HEK293 (cell line): Measurements from ENCODE around the gene E4F1.

Experiments
- KLF1 ChIP-seq: fragments of 450-650 bp; formaldehyde crosslinking; IDR thresholded peaks from 2 replicates; pipeline ENCODE4 v1.5.1; 2016; ENCODE audit warnings: missing biosample characterization, missing genetic modification characterization
- ZBTB48 ChIP-seq: fragments of 450-650 bp; formaldehyde crosslinking; IDR thresholded peaks from 2 replicates; pipeline ENCODE4 v1.5.1; 2016; ENCODE audit warnings: missing biosample characterization, missing genetic modification characterization
- ZNF112 ChIP-seq: fragments of 450-650 bp; formaldehyde crosslinking; IDR thresholded peaks from 2 replicates; pipeline ENCODE4 v1.5.0; 2017; ENCODE audit warnings: missing biosample characterization, missing genetic modification characterization
- ZNF132 ChIP-seq: fragments of 450-650 bp; formaldehyde crosslinking; IDR thresholded peaks from 2 replicates; pipeline ENCODE4 v1.5.1; 2017; ENCODE audit warnings: missing biosample characterization, missing genetic modification characterization, borderline replicate concordance
- ZNF16 ChIP-seq: fragments of 450-650 bp; formaldehyde crosslinking; IDR thresholded peaks from 2 replicates; pipeline ENCODE4 v1.5.1; 2016; ENCODE audit warnings: low read depth, missing biosample characterization, missing genetic modification characterization
- ZNF174 ChIP-seq: fragments of 450-650 bp; formaldehyde crosslinking; IDR thresholded peaks from 2 replicates; pipeline ENCODE4 v1.5.0; 2017; ENCODE audit warnings: missing biosample characterization, mild to moderate bottlenecking, missing genetic modification characterization
- ZNF248 ChIP-seq: fragments of 450-650 bp; formaldehyde crosslinking; IDR thresholded peaks from 2 replicates; pipeline ENCODE4 v1.5.1; 2017; ENCODE audit warnings: missing biosample characterization, missing genetic modification characterization
- ZNF302 ChIP-seq: fragments of 450-650 bp; formaldehyde crosslinking; IDR thresholded peaks from 2 replicates; pipeline ENCODE4 v1.5.1; 2016; ENCODE audit warnings: missing biosample characterization, missing genetic modification characterization, low read depth
- ZNF350 ChIP-seq: fragments of 450-650 bp; formaldehyde crosslinking; IDR thresholded peaks from 2 replicates; pipeline ENCODE4 v1.5.0; 2017; ENCODE audit warnings: missing biosample characterization, mild to moderate bottlenecking, missing genetic modification characterization
- ZNF514 ChIP-seq: fragments of 450-650 bp; formaldehyde crosslinking; IDR thresholded peaks from 2 replicates; pipeline ENCODE4 v1.5.1; 2016; ENCODE audit warnings: missing biosample characterization, missing genetic modification characterization
- ZNF530 ChIP-seq: fragments of 450-650 bp; formaldehyde crosslinking; IDR thresholded peaks from 2 replicates; pipeline ENCODE4 v1.5.1; 2016; ENCODE audit warnings: low read depth, missing biosample characterization, missing genetic modification characterization
- ZNF560 ChIP-seq: fragments of 450-650 bp; formaldehyde crosslinking; IDR thresholded peaks from 2 replicates; pipeline ENCODE4 v1.5.1; 2017; ENCODE audit warnings: missing biosample characterization, missing genetic modification characterization, borderline replicate concordance
- ZNF571 ChIP-seq: fragments of 450-650 bp; formaldehyde crosslinking; IDR thresholded peaks from 2 replicates; pipeline ENCODE4 v1.5.0; 2017; ENCODE audit warnings: missing biosample characterization, missing genetic modification characterization
- ZNF629 ChIP-seq: fragments of 450-650 bp; formaldehyde crosslinking; IDR thresholded peaks from 2 replicates; pipeline ENCODE4 v1.5.1; 2017; ENCODE audit warnings: missing biosample characterization, missing genetic modification characterization
- ZNF791 ChIP-seq: fragments of 450-650 bp; formaldehyde crosslinking; IDR thresholded peaks from 2 replicates; pipeline ENCODE4 v1.5.1; 2016; ENCODE audit warnings: missing biosample characterization, missing genetic modification characterization
- ZNF792 ChIP-seq: fragments of 450-650 bp; formaldehyde crosslinking; IDR thresholded peaks from 2 replicates; pipeline ENCODE4 v1.5.1; 2016; ENCODE audit warnings: missing biosample characterization, missing genetic modification characterization
- TF ChIP-seq, protein P1 (sequence below): fragments of 450-650 bp; formaldehyde crosslinking; IDR thresholded peaks from 2 replicates; pipeline ENCODE4 v1.5.1; 2016; ENCODE audit warnings: missing biosample characterization, missing genetic modification characterization
- TF ChIP-seq, protein P2 (sequence below): fragments of 450-650 bp; formaldehyde crosslinking; IDR thresholded peaks from 2 replicates; pipeline ENCODE4 v1.5.1; 2016; ENCODE audit warnings: missing biosample characterization, missing genetic modification characterization
- TF ChIP-seq, protein P3 (sequence below): fragments of 450-650 bp; formaldehyde crosslinking; IDR thresholded peaks from 2 replicates; pipeline ENCODE4 v1.5.1; 2017; ENCODE audit warnings: missing biosample characterization, missing genetic modification characterization
- TF ChIP-seq, protein P4 (sequence below): fragments of 450-650 bp; IDR thresholded peaks from 2 replicates; pipeline ENCODE4 v1.5.1; 2018; ENCODE audit warnings: missing biosample characterization, missing genetic modification characterization
- TF ChIP-seq, protein P5 (sequence below): fragments of 450-650 bp; formaldehyde crosslinking; IDR thresholded peaks from 2 replicates; pipeline ENCODE4 v1.5.1; 2016; ENCODE audit warnings: missing biosample characterization, missing genetic modification characterization, borderline replicate concordance
- TF ChIP-seq, protein P6 (sequence below): fragments of 450-650 bp; formaldehyde crosslinking; IDR thresholded peaks from 2 replicates; pipeline ENCODE4 v1.5.1; 2016; ENCODE audit warnings: missing biosample characterization, missing genetic modification characterization
- TF ChIP-seq, protein P7 (sequence below): fragments of 450-650 bp; formaldehyde crosslinking; IDR thresholded peaks from 2 replicates; pipeline ENCODE4 v1.5.1; 2016; ENCODE audit warnings: missing biosample characterization, missing genetic modification characterization

E4F1 gene

DNA sequence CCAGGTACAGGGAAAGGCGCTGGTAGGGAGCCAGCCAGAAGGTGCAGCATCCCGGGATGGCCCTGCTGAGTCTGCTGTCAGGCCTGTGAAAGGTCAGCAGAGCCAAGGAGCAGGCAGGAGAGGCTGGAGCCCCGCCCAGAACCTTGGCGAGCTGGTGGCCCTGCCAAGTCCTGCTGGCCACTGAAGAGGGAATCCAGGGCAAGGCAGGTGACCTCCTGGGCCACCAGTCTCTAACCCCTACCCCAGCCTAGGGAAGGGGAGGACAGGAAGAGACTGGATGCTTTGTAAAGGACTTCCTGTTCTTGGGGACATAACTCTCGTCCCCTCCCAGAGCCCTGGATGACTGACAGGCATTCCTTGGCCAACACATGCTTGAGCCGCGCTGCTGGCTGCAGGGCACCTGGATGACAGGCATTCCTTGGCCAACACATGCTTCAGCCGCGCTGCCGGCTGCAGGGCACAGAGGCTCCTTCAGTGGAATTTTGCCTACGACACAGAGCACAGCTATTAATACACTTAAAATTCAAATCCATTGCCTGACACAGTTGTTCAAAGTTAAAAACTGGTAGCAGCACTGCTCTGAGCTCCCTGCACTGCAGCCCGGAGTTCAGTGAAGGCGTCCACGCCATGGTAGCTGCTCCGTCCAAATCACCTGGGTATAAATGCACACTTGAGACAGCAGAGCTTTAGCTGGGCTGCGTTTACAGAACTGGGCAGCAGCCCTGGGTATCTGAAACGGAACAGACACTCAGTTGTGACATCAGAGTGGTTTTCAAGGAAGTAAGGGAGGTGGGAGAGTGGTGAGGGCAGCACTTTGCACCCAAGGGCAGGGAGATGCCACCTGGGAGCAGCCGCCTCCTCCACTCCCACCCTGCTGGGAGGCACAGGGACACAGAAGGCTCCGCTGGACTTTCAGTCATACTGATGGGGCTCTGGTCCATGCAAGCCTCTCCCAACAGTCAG, 10.7 kb upstream of the E4F1 start (continued):
- TF ChIP-seq ZNF248 (tag by site-specific recombination) (no peak), ZNF302 (no peak), ZNF530 (tag by site-specific recombination) (no peak), ZNF16 (tag by site-specific recombination) (no peak), ZNF629 (tag by site-specific recombination) (no peak), ZNF571 (tag by site-specific recombination) (no peak), ZNF174 (tag by site-specific recombination) (no peak), ZNF350 (no peak), ZBTB48 (tag by site-specific recombination) (no peak), ZNF514 (tag by site-specific recombination) (no peak), KLF1 (tag by site-specific recombination) (no peak), ZNF791 (tag by site-specific recombination) (no peak), ZNF560 (tag by site-specific recombination) (no peak), ZNF132 (tag by site-specific recombination) (no peak), ZNF792 (tag by site-specific recombination) (no peak), ZNF112 (tag by site-specific recombination) (no peak)
- TF ChIP-seq, protein P1, sequence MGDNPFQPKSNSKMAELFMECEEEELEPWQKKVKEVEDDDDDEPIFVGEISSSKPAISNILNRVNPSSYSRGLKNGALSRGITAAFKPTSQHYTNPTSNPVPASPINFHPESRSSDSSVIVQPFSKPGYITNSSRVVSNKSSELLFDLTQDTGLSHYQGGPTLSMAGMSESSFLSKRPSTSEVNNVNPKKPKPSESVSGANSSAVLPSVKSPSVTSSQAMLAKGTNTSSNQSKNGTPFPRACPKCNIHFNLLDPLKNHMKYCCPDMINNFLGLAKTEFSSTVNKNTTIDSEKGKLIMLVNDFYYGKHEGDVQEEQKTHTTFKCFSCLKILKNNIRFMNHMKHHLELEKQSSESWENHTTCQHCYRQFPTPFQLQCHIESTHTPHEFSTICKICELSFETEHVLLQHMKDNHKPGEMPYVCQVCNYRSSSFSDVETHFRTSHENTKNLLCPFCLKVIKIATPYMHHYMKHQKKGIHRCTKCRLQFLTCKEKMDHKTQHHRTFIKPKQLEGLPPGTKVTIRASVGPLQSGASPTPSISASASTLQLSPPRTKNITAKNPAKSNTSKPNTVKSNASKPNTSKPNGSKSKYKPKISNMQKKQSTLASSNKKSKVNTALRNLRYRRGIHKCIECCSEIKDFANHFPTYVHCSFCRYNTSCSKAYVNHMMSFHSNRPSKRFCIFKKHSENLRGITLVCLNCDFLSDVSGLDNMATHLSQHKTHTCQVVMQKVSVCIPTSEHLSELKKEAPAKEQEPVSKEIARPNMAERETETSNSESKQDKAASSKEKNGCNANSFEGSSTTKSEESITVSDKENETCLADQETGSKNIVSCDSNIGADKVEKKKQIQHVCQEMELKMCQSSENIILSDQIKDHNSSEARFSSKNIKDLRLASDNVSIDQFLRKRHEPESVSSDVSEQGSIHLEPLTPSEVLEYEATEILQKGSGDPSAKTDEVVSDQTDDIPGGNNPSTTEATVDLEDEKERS (tag by site-specific recombination) = no peak
- TF ChIP-seq, protein P2, sequence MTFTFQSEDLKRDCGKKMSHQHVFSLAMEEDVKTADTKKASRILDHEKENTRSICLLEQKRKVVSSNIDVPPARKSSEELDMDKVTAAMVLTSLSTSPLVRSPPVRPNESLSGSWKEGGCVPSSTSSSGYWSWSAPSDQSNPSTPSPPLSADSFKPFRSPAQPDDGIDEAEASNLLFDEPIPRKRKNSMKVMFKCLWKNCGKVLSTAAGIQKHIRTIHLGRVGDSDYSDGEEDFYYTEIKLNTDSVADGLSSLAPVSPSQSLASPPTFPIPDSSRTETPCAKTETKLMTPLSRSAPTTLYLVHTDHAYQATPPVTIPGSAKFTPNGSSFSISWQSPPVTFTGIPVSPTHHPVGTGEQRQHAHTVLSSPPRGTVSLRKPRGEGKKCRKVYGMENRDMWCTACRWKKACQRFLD (tag by site-specific recombination) = no peak
- TF ChIP-seq, protein P3, sequence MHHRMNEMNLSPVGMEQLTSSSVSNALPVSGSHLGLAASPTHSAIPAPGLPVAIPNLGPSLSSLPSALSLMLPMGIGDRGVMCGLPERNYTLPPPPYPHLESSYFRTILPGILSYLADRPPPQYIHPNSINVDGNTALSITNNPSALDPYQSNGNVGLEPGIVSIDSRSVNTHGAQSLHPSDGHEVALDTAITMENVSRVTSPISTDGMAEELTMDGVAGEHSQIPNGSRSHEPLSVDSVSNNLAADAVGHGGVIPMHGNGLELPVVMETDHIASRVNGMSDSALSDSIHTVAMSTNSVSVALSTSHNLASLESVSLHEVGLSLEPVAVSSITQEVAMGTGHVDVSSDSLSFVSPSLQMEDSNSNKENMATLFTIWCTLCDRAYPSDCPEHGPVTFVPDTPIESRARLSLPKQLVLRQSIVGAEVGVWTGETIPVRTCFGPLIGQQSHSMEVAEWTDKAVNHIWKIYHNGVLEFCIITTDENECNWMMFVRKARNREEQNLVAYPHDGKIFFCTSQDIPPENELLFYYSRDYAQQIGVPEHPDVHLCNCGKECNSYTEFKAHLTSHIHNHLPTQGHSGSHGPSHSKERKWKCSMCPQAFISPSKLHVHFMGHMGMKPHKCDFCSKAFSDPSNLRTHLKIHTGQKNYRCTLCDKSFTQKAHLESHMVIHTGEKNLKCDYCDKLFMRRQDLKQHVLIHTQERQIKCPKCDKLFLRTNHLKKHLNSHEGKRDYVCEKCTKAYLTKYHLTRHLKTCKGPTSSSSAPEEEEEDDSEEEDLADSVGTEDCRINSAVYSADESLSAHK = no peak
- TF ChIP-seq, protein P4, sequence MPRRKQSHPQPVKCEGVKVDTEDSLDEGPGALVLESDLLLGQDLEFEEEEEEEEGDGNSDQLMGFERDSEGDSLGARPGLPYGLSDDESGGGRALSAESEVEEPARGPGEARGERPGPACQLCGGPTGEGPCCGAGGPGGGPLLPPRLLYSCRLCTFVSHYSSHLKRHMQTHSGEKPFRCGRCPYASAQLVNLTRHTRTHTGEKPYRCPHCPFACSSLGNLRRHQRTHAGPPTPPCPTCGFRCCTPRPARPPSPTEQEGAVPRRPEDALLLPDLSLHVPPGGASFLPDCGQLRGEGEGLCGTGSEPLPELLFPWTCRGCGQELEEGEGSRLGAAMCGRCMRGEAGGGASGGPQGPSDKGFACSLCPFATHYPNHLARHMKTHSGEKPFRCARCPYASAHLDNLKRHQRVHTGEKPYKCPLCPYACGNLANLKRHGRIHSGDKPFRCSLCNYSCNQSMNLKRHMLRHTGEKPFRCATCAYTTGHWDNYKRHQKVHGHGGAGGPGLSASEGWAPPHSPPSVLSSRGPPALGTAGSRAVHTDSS (tag by site-specific recombination) = no peak
- TF ChIP-seq, protein P5, sequence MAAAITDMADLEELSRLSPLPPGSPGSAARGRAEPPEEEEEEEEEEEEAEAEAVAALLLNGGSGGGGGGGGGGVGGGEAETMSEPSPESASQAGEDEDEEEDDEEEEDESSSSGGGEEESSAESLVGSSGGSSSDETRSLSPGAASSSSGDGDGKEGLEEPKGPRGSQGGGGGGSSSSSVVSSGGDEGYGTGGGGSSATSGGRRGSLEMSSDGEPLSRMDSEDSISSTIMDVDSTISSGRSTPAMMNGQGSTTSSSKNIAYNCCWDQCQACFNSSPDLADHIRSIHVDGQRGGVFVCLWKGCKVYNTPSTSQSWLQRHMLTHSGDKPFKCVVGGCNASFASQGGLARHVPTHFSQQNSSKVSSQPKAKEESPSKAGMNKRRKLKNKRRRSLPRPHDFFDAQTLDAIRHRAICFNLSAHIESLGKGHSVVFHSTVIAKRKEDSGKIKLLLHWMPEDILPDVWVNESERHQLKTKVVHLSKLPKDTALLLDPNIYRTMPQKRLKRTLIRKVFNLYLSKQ (tag by site-specific recombination) = no peak
- TF ChIP-seq, protein P6, sequence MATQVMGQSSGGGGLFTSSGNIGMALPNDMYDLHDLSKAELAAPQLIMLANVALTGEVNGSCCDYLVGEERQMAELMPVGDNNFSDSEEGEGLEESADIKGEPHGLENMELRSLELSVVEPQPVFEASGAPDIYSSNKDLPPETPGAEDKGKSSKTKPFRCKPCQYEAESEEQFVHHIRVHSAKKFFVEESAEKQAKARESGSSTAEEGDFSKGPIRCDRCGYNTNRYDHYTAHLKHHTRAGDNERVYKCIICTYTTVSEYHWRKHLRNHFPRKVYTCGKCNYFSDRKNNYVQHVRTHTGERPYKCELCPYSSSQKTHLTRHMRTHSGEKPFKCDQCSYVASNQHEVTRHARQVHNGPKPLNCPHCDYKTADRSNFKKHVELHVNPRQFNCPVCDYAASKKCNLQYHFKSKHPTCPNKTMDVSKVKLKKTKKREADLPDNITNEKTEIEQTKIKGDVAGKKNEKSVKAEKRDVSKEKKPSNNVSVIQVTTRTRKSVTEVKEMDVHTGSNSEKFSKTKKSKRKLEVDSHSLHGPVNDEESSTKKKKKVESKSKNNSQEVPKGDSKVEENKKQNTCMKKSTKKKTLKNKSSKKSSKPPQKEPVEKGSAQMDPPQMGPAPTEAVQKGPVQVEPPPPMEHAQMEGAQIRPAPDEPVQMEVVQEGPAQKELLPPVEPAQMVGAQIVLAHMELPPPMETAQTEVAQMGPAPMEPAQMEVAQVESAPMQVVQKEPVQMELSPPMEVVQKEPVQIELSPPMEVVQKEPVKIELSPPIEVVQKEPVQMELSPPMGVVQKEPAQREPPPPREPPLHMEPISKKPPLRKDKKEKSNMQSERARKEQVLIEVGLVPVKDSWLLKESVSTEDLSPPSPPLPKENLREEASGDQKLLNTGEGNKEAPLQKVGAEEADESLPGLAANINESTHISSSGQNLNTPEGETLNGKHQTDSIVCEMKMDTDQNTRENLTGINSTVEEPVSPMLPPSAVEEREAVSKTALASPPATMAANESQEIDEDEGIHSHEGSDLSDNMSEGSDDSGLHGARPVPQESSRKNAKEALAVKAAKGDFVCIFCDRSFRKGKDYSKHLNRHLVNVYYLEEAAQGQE = no peak
- TF ChIP-seq, protein P7, sequence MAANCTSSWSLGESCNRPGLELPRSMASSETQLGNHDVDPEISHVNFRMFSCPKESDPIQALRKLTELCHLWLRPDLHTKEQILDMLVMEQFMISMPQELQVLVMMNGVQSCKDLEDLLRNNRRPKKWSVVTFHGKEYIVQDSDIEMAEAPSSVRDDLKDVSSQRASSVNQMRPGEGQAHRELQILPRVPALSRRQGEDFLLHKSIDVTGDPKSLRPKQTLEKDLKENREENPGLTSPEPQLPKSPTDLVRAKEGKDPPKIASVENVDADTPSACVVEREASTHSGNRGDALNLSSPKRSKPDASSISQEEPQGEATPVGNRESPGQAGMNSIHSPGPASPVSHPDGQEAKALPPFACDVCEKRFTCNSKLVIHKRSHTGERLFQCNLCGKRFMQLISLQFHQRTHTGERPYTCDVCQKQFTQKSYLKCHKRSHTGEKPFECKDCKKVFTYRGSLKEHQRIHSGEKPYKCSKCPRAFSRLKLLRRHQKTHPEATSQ = no peak
